H1 (cell line): ENCODE results near the gene DAZAP1. TPM values are rescaled to one million over a fixed set of nuclear protein-coding genes. Genes with fewer than 3 reads are reported as not detected.

Experiments used
- CTCF ChIA-PET: fragments of 300-600 bp; sonication (Branson Sonifier 250); formaldehyde crosslinking; loops from one replicate; lab custom pipeline; 2021; ENCODE audit not compliant: partially characterized antibody; lab: Charles Lee
- POLR2A ChIA-PET: fragments of 300-600 bp; sonication (Branson Sonifier 250); formaldehyde crosslinking; loops from one replicate; lab custom pipeline; 2021; ENCODE audit warnings: inconsistent platforms; ENCODE audit not compliant: partially characterized antibody; lab: Charles Lee
- DNase-seq, 2 experiments: peaks; one replicate each; pipeline versions ENCODE4 v3.0.0 to v3.0.0-alpha.2; 2010 to 2022; ENCODE audit warnings: low spot score in 2 of 2, low read depth in 1 of 2, mixed read lengths in 1 of 2
- FAIRE-seq: peaks from 2 replicates; lab custom pipeline; 2011; peaks lifted over from hg19 to GRCh38; lab: Jason Lieb, UNC
- H2AFZ ChIP-seq: 2 replicates; pipeline ENCODE4 v1.8.1; 2012; ENCODE audit warnings: low read length, inconsistent platforms
- H2AK5ac ChIP-seq: 2 replicates; pipeline ENCODE4 v1.6.1; 2013; ENCODE audit warnings: low read depth, low read length
- H2BK120ac ChIP-seq: replicated peaks from 2 replicates; pipeline ENCODE3; 2013; ENCODE audit warnings: low read depth, low read length, inconsistent platforms
- H2BK12ac ChIP-seq: 2 replicates; pipeline ENCODE4 v1.6.1; 2013; ENCODE audit warnings: low read depth, low read length
- H2BK15ac ChIP-seq: 2 replicates; pipeline ENCODE4 v1.6.1; 2013; ENCODE audit warnings: low read length
- H2BK20ac ChIP-seq: 2 replicates; pipeline ENCODE4 v1.6.1; 2013; ENCODE audit warnings: low read length
- H2BK5ac ChIP-seq: 2 replicates; pipeline ENCODE4 v1.6.1; 2013; ENCODE audit warnings: low read depth, low read length
- H3K14ac ChIP-seq: 2 replicates; pipeline ENCODE4 v1.6.1; 2013; ENCODE audit warnings: inconsistent platforms; ENCODE audit not compliant: insufficient read length
- H3K18ac ChIP-seq: 2 replicates; pipeline ENCODE4 v1.6.1; 2013; ENCODE audit warnings: low read length; ENCODE audit errors: extremely low read depth
- H3K23ac ChIP-seq: 2 replicates; pipeline ENCODE4 v1.6.1; 2013; ENCODE audit warnings: inconsistent platforms; ENCODE audit not compliant: insufficient read length
- H3K23me2 ChIP-seq: 2 replicates; pipeline ENCODE4 v1.6.1; 2013; ENCODE audit warnings: low read depth, low read length
- H3K27ac ChIP-seq: 2 replicates; pipeline ENCODE4 v1.6.1; 2011; ENCODE audit warnings: low read depth, low read length, inconsistent platforms
- H3K27me3 ChIP-seq, 4 experiments: replicated peaks in 1 of 4; 1 replicate in 1 of 4; 2 replicates in 3 of 4; pipeline versions ENCODE4 v1.6.1 to v1.8.1; 2011 to 2013; ENCODE audit warnings: low read length in 3 of 4, mild to moderate bottlenecking in 3 of 4, inconsistent platforms in 2 of 4, mixed read lengths in 2 of 4, moderate library complexity in 1 of 4; ENCODE audit not compliant: control insufficient read depth in 3 of 4, insufficient read depth in 3 of 4; ENCODE audit errors: extremely low read depth in 1 of 4
- H3K36me3 ChIP-seq, 4 experiments: 2 replicates each; pipeline versions ENCODE4 v1.6.1 to v1.8.1; 2011 to 2013; ENCODE audit warnings: mild to moderate bottlenecking in 4 of 4, low read length in 3 of 4, moderate library complexity in 2 of 4, control low read depth in 1 of 4, inconsistent platforms in 1 of 4; ENCODE audit not compliant: insufficient read depth in 4 of 4, control insufficient read depth in 2 of 4
- H3K4ac ChIP-seq: replicated peaks from 2 replicates; pipeline ENCODE3; 2013; ENCODE audit warnings: low read length, low read depth, mixed read lengths, inconsistent platforms; ENCODE audit not compliant: insufficient read length
- H3K4me1 ChIP-seq, 4 experiments: replicated peaks in 1 of 4; 1 replicate in 1 of 4; 2 replicates in 3 of 4; pipeline versions ENCODE4 v1.6.1 to v1.8.1; 2011 to 2013; ENCODE audit warnings: low read length in 3 of 4, inconsistent platforms in 2 of 4, mixed read lengths in 1 of 4; ENCODE audit not compliant: insufficient read depth in 4 of 4, control insufficient read depth in 3 of 4
- H3K4me2 ChIP-seq, 2 experiments: 2 replicates each; pipeline versions ENCODE4 v1.6.1 to v1.8.1; 2011 to 2013; ENCODE audit warnings: low read depth in 2 of 2, low read length in 2 of 2, control low read depth in 1 of 2, inconsistent platforms in 1 of 2, mild to moderate bottlenecking in 1 of 2; ENCODE audit not compliant: insufficient read depth in 1 of 2
- H3K4me3 ChIP-seq, 4 experiments: fragments of 200-600, 300-600 bp in 1 of 4; sonication (generic), shearing (Covaris generic), sonication (Bioruptor Twin) in 1 of 4; 2 replicates each; pipeline versions ENCODE4 v1.5.1 to v1.8.1; 2011 to 2016; ENCODE audit warnings: low read length in 4 of 4, low read depth in 3 of 4, control low read depth in 2 of 4, inconsistent platforms in 2 of 4, mild to moderate bottlenecking in 2 of 4, mixed read lengths in 1 of 4, moderate library complexity in 1 of 4; ENCODE audit not compliant: insufficient read depth in 2 of 4; ENCODE audit errors: extremely low read depth in 1 of 4
- H3K56ac ChIP-seq: replicated peaks from 2 replicates; pipeline ENCODE3; 2013; ENCODE audit warnings: low read depth, mild to moderate bottlenecking, mixed read lengths, low read length, inconsistent platforms; ENCODE audit not compliant: insufficient read length
- H3K79me1 ChIP-seq: 2 replicates; pipeline ENCODE4 v1.6.1; 2013; ENCODE audit warnings: low read depth, low read length, control low read depth
- H3K79me2 ChIP-seq, 2 experiments: 2 replicates each; pipeline versions ENCODE4 v1.6.1 to v1.8.1; 2012 to 2013; ENCODE audit warnings: low read length in 2 of 2, mild to moderate bottlenecking in 2 of 2, inconsistent platforms in 1 of 2; ENCODE audit not compliant: insufficient read depth in 2 of 2, control insufficient read depth in 1 of 2
- H3K9ac ChIP-seq, 4 experiments: replicated peaks in 1 of 4; 1 replicate in 1 of 4; 2 replicates in 3 of 4; pipeline versions ENCODE4 v1.6.1 to v1.8.1; 2011 to 2013; ENCODE audit warnings: low read depth in 3 of 4, low read length in 3 of 4, control low read depth in 2 of 4, mild to moderate bottlenecking in 2 of 4, moderate library complexity in 2 of 4, inconsistent platforms in 1 of 4; ENCODE audit errors: extremely low read depth in 1 of 4
- H3K9me3 ChIP-seq, 2 experiments: 2 replicates each; pipeline versions ENCODE4 v1.6.1 to v1.8.1; 2012 to 2013; ENCODE audit warnings: mild to moderate bottlenecking in 2 of 2, moderate library complexity in 2 of 2, control low read depth in 1 of 2, inconsistent platforms in 1 of 2, low read depth in 1 of 2, low read length in 1 of 2, mixed read lengths in 1 of 2; ENCODE audit not compliant: insufficient read depth in 2 of 2
- H4K20me1 ChIP-seq, 2 experiments: replicated peaks in 1 of 2; 2 replicates each; pipeline versions ENCODE3 to v1.8.1; 2011 to 2013; ENCODE audit warnings: inconsistent platforms in 2 of 2, low read length in 2 of 2, mild to moderate bottlenecking in 1 of 2; ENCODE audit not compliant: insufficient read depth in 2 of 2, control insufficient read depth in 1 of 2
- H4K5ac ChIP-seq: 2 replicates; pipeline ENCODE4 v1.6.1; 2013; ENCODE audit warnings: low read length, low read depth, mixed read lengths, inconsistent platforms; ENCODE audit not compliant: insufficient read length
- H4K8ac ChIP-seq: 2 replicates; pipeline ENCODE4 v1.8.0; 2013; ENCODE audit warnings: mild to moderate bottlenecking, moderate library complexity, low read length, inconsistent platforms; ENCODE audit not compliant: insufficient read depth; ENCODE audit errors: extremely low read depth
- H4K91ac ChIP-seq: replicated peaks from 2 replicates; pipeline ENCODE3; 2013; ENCODE audit warnings: low read length, mixed read lengths, inconsistent platforms; ENCODE audit not compliant: insufficient read length
- ASH2L ChIP-seq: fragments of 200-600, 300-600 bp; sonication (generic); IDR thresholded peaks from one replicate; pipeline ENCODE4 v1.7.1; 2017; ENCODE audit warnings: low read length
- BACH1 ChIP-seq: IDR thresholded peaks from 2 replicates; pipeline ENCODE4 v1.6.1; 2012; ENCODE audit warnings: low read length, improper control_type of control experiment
- CREB1 ChIP-seq: IDR thresholded peaks from 2 replicates; pipeline ENCODE4 v1.6.1; 2012; ENCODE audit warnings: inconsistent platforms
- E2F6 ChIP-seq: IDR thresholded peaks from 2 replicates; pipeline ENCODE4 v1.6.1; 2012; ENCODE audit warnings: inconsistent platforms
- EGR1 ChIP-seq: IDR thresholded peaks from 2 replicates; pipeline ENCODE4 v1.6.1; 2011; ENCODE audit warnings: low read depth, low read length, borderline replicate concordance
- MAFK ChIP-seq: IDR thresholded peaks from 2 replicates; pipeline ENCODE4 v1.6.1; 2012; ENCODE audit warnings: low read depth, mild to moderate bottlenecking, improper control_type of control experiment, low read length
- NRF1 ChIP-seq: IDR thresholded peaks from 2 replicates; pipeline ENCODE4 v1.6.1; 2011; ENCODE audit warnings: mild to moderate bottlenecking, low read depth, low read length, improper control_type of control experiment
- POLR2A ChIP-seq, 2 experiments: IDR thresholded peaks; 1 replicate in 1 of 2; 2 replicates in 1 of 2; pipeline ENCODE4 v1.6.1; 2011; ENCODE audit warnings: low read depth in 2 of 2, low read length in 2 of 2, mild to moderate bottlenecking in 2 of 2; ENCODE audit errors: control extremely low read depth in 1 of 2
- RNF2 ChIP-seq: fragments of 200-900, 300-1000 bp; sonication (generic); IDR thresholded peaks from 2 replicates; pipeline ENCODE4 v1.7.1; 2016; ENCODE audit warnings: borderline replicate concordance, low read depth, mild to moderate bottlenecking, antibody characterized with exemption, low read length; ENCODE audit not compliant: poor library complexity, severe bottlenecking; ENCODE audit errors: missing control alignments
- SAP30 ChIP-seq: fragments of 300-600 bp; sonication (generic); IDR thresholded peaks from 2 replicates; pipeline ENCODE4 v1.7.1; 2012; ENCODE audit warnings: low read length, moderate library complexity, mild to moderate bottlenecking, inconsistent platforms; ENCODE audit not compliant: insufficient read depth, insufficient replicate concordance
- SIN3A ChIP-seq, 2 experiments: IDR thresholded peaks in 1 of 2; conservative IDR thresholded peaks in 1 of 2; 2 replicates each; pipeline ENCODE4 v1.6.1; 2011 to 2012; ENCODE audit warnings: low read length in 2 of 2, improper control_type of control experiment in 1 of 2, low read depth in 1 of 2, mild to moderate bottlenecking in 1 of 2
- SP2 ChIP-seq: IDR thresholded peaks from 2 replicates; pipeline ENCODE4 v1.6.1; 2012; ENCODE audit warnings: mild to moderate bottlenecking, low read length, inconsistent platforms
- SP4 ChIP-seq: IDR thresholded peaks from 2 replicates; pipeline ENCODE4 v1.6.1; 2012; ENCODE audit warnings: low read length, inconsistent platforms
- TCF12 ChIP-seq: IDR thresholded peaks from 2 replicates; pipeline ENCODE4 v1.6.1; 2011; ENCODE audit warnings: low read depth, mild to moderate bottlenecking, low read length
- WGBS, 2 experiments: shearing (Covaris generic) in 1 of 2; methylation state at CpG; one replicate each; pipeline versions ENCODE4 v1.1.6 to v1.1.7; 2013 to 2015; ENCODE audit warnings: low lambda C conversion rate in 2 of 2, mixed read lengths in 2 of 2, inconsistent platforms in 1 of 2, low coverage in 1 of 2, missing lambda C conversion rate in 1 of 2; ENCODE audit not compliant: insufficient replicate concordance in 2 of 2, insufficient coverage in 1 of 2, insufficient read length in 1 of 2; ENCODE audit errors: extremely low coverage in 1 of 2, missing lambda C conversion rate in 1 of 2; 5-methylcytosine and 5-hydroxymethylcytosine counted together
- polyA plus RNA-seq, 7 experiments: library from polyadenylated mRNA; depleted of rRNA in 3 of 7; stranded (reverse) in 5 of 7; unstranded in 2 of 7; fragments of >200 nt in 5 of 7; fragments of 200-250 nt in 2 of 7; gene quantifications; 1 replicate in 5 of 7; 2 replicates in 1 of 7; 4 replicates in 1 of 7; pipeline versions ENCODE4 v1.2.1 to v1.2.3, GENCODE V29; 2011 to 2013; ENCODE audit warnings: missing spikeins in 2 of 7, mixed read lengths in 2 of 7
- total RNA-seq: library from RNA; stranded (reverse); fragmentation: NEBNext Ultra II Directional; extraction: Animal tissue kit (Norgen Biotek cat#: 25700); gene quantifications from 2 replicates; pipeline ENCODE4 v1.2.1, GENCODE V29; 2021

The DAZAP1 gene
- total and polyA plus RNA-seq, 2 of the 8 experiments (the other 6 are each of a cell fraction or from before 2014, with no cell fraction given) = 79.6 to 341 TPM

DNA sequence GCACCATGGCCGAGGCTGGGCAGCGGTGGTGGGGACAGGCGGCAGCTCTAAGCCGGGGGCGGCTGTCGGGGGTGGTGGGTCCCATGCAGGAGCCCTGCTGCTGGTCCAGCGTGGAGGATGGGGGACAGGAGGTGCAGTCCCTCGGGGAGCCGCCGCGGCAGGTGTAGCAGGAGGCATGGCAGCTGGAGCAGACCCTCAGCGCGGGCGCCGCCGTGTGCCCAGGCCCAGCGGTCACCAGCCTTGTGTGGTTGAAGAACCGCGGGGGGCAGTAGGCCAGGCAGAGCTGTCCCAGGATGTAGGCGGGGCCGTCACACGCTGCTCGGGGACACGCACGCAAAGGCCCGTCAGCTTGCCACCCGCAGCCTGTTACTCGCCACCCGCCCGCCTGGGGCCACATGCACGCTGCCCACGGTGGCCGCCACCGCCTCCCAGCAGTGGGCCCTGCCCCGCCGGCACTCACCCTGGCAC, 74.5 kb downstream of the DAZAP1 start:
- Histone ChIP-seq H4K91ac (no peak overlapping the region), H3K4ac (no peak overlapping the region), H3K4me3 (no peak overlapping the region), H3K9me3 (no peaks in the 10 kb centered on the region), H2BK12ac (no peak overlapping the region), H3K56ac (no peak overlapping the region), H3K18ac (no peak overlapping the region), H2BK15ac (no peak overlapping the region), H3K27ac (no peak overlapping the region), H2BK5ac (no peak overlapping the region), H3K4me1 (no peaks in the 10 kb centered on the region; a peak in 2 of 7 replicates), H3K79me2 (peaks cover 0 to 4% of the 10 kb centered on the region in 2 experiments; a peak in 1 of 4 replicates), H3K23me2 (peaks cover 7% of the 10 kb centered on the region), H2BK20ac (no peak overlapping the region), H3K36me3 (peaks cover 0 to 3% (median 1%) of the 10 kb centered on the region in 4 experiments; a peak in 1 of 8 replicates), H3K4me2 (no peak overlapping the region), H4K8ac (no peak overlapping the region; the same call in 1 of the 2 replicates), H3K9ac (no peak overlapping the region), H4K20me1 (no peaks in the 10 kb centered on the region), H3K14ac (no peak overlapping the region), H4K5ac (no peak overlapping the region), H3K23ac (no peak overlapping the region), H3K79me1 (no peaks in the 10 kb centered on the region; the same call in 1 of the 2 replicates), H2BK120ac (no peak overlapping the region), H2AK5ac (no peak overlapping the region), H2AFZ (no peak overlapping the region), H3K27me3 (no peaks in the 10 kb centered on the region)
- ChIA-PET CTCF (interaction anchor here (0.7 to 1.1 kb wide), 4 partner anchors 16 to 34 kb away, joined by 3 to 4 read pairs (median 3); no protein-coding TSS in a partner anchor), POLR2A (interaction anchor here (0.8 to 1.0 kb wide), 4 partner anchors 13 to 52 kb away, joined by 3 read pairs; no protein-coding TSS in a partner anchor)
- FAIRE-seq (no peak), DNase-seq (no peak)
- WGBS, 2 experiments = 93% methylated on average over 27 of the region's 36 CpGs; no CpG with 5 or more reads in 1 of the 2 experiments
- TF ChIP-seq BACH1 = no peak
- TF ChIP-seq NRF1 = no peak
- TF ChIP-seq ASH2L = no peak
- no peak for TF ChIP-seq CREB1
- no peak for TF ChIP-seq POLR2A (IDR thresholded peaks at IDR 0.05; ENCODE audit: control extremely low read depth in 1 of 2, low read depth in 2 of 2, low read length in 2 of 2)
- no peak for TF ChIP-seq EGR1
- no peak for TF ChIP-seq SP2
- no peak for TF ChIP-seq TCF12
- no peak for TF ChIP-seq MAFK
- no peak for TF ChIP-seq E2F6
- TF ChIP-seq SAP30 = no peak
- no peak for TF ChIP-seq SIN3A (conservative IDR thresholded peaks at IDR 0.05 in 1 of 2, IDR thresholded peaks at IDR 0.05 in 1 of 2; ENCODE audit: low read depth in 1 of 2, low read length in 2 of 2)
- no peak for TF ChIP-seq SP4
- no peak for TF ChIP-seq RNF2
